ENCODE measurements around the gene ENGASE. TPM values are rescaled to one million over a fixed set of nuclear protein-coding genes. Genes with fewer than 3 reads are reported as not detected.

Gene ENGASE
- total and polyA plus RNA-seq, 2 experiments from 2014 or later = 9.0 to 27.1 TPM

DNA sequence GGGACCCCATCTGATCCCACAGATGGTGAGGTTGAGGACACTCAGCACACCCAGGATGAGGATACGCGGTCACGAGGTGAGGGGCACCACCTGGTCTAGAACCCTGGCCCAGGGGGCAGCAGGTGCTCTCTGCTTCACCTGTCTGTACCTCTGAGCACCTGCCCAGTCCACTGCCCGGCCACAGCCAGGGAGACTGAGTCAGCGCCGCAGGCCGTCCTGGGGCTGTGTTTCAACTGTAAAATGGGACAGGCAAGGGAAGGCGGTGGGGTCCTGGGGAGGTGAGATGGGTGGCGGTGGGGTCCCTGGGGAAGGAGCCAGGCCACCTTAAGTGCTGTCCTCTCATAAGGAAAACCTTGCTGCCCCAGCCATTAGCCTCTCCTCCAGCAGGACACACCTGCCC, 60.4 kb downstream of the ENGASE start:
- H3K79me2 ChIP-seq (replicated peaks; ENCODE audit: insufficient read depth) = no peaks in the 10 kb centered on the region
- Mint-ChIP-seq H3K4me3 (no peak overlapping the region), H3K27me3 (ENCODE audit: insufficient read depth, low read depth, poor library complexity) (peaks cover 22% of the 10 kb centered on the region)

More for the DNA sequence above, 60.4 kb downstream of the ENGASE start:
- no peaks in the 10 kb centered on the region for H3K9me2 ChIP-seq (ENCODE audit: insufficient read depth)
- H2AFZ ChIP-seq = no peak overlapping the region
- no peaks in the 10 kb centered on the region for H3K4me1 ChIP-seq (ENCODE audit: insufficient read depth)
- H3F3A ChIP-seq (replicated peaks; ENCODE audit: low read depth) = no peaks in the 10 kb centered on the region
- H3K4me3 ChIP-seq = no peak overlapping the region
- DNase-seq (ENCODE audit: low spot score) (no peak), ATAC-seq (no peak)
- TF ChIP-seq POLR2AphosphoS5 (IDR thresholded peaks at IDR 0.05; ENCODE audit: low read depth) (no peak), EZH2phosphoT487 (IDR thresholded peaks at IDR 0.05; ENCODE audit: unreplicated experiment) (no peak), ZNF114 (CRISPR knock-in tag; IDR thresholded peaks at IDR 0.05) (no peak), ZNF462 (CRISPR knock-in tag; IDR thresholded peaks at IDR 0.05) (no peak), CREB1 (CRISPR knock-in tag; IDR thresholded peaks at IDR 0.05; ENCODE audit: low read depth) (no peak), NANOG (IDR thresholded peaks at IDR 0.05; ENCODE audit: borderline replicate concordance) (no peak), ZNF331 (CRISPR knock-in tag; IDR thresholded peaks at IDR 0.05; ENCODE audit: low read depth) (no peak)
- TF ChIP-seq, protein P1, sequence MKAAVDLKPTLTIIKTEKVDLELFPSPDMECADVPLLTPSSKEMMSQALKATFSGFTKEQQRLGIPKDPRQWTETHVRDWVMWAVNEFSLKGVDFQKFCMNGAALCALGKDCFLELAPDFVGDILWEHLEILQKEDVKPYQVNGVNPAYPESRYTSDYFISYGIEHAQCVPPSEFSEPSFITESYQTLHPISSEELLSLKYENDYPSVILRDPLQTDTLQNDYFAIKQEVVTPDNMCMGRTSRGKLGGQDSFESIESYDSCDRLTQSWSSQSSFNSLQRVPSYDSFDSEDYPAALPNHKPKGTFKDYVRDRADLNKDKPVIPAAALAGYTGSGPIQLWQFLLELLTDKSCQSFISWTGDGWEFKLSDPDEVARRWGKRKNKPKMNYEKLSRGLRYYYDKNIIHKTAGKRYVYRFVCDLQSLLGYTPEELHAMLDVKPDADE (IDR thresholded peaks at IDR 0.05) = no peak
- TF ChIP-seq, protein P2, sequence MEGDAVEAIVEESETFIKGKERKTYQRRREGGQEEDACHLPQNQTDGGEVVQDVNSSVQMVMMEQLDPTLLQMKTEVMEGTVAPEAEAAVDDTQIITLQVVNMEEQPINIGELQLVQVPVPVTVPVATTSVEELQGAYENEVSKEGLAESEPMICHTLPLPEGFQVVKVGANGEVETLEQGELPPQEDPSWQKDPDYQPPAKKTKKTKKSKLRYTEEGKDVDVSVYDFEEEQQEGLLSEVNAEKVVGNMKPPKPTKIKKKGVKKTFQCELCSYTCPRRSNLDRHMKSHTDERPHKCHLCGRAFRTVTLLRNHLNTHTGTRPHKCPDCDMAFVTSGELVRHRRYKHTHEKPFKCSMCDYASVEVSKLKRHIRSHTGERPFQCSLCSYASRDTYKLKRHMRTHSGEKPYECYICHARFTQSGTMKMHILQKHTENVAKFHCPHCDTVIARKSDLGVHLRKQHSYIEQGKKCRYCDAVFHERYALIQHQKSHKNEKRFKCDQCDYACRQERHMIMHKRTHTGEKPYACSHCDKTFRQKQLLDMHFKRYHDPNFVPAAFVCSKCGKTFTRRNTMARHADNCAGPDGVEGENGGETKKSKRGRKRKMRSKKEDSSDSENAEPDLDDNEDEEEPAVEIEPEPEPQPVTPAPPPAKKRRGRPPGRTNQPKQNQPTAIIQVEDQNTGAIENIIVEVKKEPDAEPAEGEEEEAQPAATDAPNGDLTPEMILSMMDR (conservative IDR thresholded peaks at IDR 0.05; ENCODE audit: low read depth in 2 of 2) = no peak
- H3K27me3 ChIP-seq (ENCODE audit: insufficient read depth) = no peaks in the 10 kb centered on the region
- no peaks in the 10 kb centered on the region for H4K20me1 ChIP-seq (replicated peaks; ENCODE audit: insufficient read depth)
- H3K36me3 Mint-ChIP-seq (ENCODE audit: low read depth) = no peaks in the 10 kb centered on the region; the same call in 2 of the 3 replicates
- H3K27ac ChIP-seq (ENCODE audit: low read depth) = no peak overlapping the region
- H3K36me3 ChIP-seq (ENCODE audit: insufficient read depth) = no peaks in the 10 kb centered on the region
- no peak overlapping the region for H3K4me2 ChIP-seq
- H3K9me3 Mint-ChIP-seq = no peaks in the 10 kb centered on the region; the same call in 1 of the 3 replicates
- H3K4me1 Mint-ChIP-seq = peaks cover 14% of the 10 kb centered on the region
- H3K27ac Mint-ChIP-seq = no peak overlapping the region

Measured in GM23338 (cell line).